ENCODE results near the gene YWHAG. TPM values are rescaled to one million over a fixed set of nuclear protein-coding genes. Genes with fewer than 3 reads are reported as not detected.

Gene YWHAG
- total and polyA plus RNA-seq, 2 of the 13 experiments (the other 11 are each of a cell fraction or from before 2014, with no cell fraction given) = 36.9 to 67.5 TPM

DNA sequence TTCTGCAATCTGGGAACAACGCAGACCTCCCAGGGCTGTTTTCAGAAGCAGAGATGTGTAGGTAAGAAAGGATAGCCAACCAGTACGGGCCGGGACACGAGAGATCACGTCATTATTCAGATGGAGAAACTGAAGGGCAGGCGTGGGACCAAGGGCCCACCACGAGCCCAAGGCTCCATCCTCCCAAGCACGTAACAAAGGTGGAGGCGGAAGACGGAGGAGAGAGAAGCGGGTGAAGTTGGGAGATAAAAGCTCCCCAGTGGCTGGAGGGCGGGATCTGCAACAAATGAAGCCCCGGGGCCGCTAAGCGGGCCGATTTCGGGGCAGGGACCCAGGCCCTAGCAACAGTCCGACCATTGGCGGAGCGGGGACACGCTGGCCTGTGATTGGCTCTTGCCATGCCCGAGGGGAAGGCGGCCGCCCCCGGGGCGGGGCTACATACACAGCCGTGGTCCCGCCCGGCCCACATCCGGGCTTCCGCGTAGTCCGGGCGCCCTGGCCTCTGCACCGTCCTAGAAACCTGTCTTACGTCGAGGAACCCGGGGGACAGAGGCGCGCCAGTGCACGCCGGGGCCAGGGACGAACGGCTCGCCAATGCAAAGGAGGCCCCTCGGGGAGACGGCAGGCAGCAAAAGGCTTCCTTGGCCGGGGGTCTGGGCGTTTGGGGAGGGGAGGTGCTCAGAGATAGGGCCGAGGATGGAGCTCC is 40.9 kb downstream of the YWHAG start (continued):
- TF ChIP-seq ZBTB25 (CRISPR knock-in tag; IDR thresholded peaks at IDR 0.05) (no peak), ZMYM4 (CRISPR knock-in tag; IDR thresholded peaks at IDR 0.05) (peak; percentile 21; the same call in 1 of the 2 replicates), ZNF788 (CRISPR knock-in tag; IDR thresholded peaks at IDR 0.05; ENCODE audit: borderline replicate concordance) (peak; percentile 61; the same call in 1 of the 2 replicates), ZNF230 (CRISPR knock-in tag; IDR thresholded peaks at IDR 0.05) (no peak), MIXL1 (CRISPR knock-in tag; IDR thresholded peaks at IDR 0.05) (no peak), ZNF543 (CRISPR knock-in tag; IDR thresholded peaks at IDR 0.05) (0 out of 2 replicates have a peak, but pooled peaks have one; percentile 23), ZNF782 (CRISPR knock-in tag; IDR thresholded peaks at IDR 0.05; ENCODE audit: borderline replicate concordance) (no peak), KLF16 (CRISPR knock-in tag; IDR thresholded peaks at IDR 0.05) (peak in 1 of 2 experiments; percentile 2; a peak in 1 of 4 replicates), CREB1 (IDR thresholded peaks at IDR 0.05) (no peak; the same call in 1 of the 2 replicates), CREB1 (CRISPR knock-in tag; IDR thresholded peaks at IDR 0.05) (peak; percentile 73), TBP (CRISPR knock-in tag; IDR thresholded peaks at IDR 0.05) (no peak), GABPA (IDR thresholded peaks at IDR 0.05; ENCODE audit: low read depth, low read length) (no peak), GABPA (CRISPR knock-in tag; IDR thresholded peaks at IDR 0.05; ENCODE audit: low read depth) (peak; percentile 51; the same call in 1 of the 2 replicates), ZNF224 (CRISPR knock-in tag; IDR thresholded peaks at IDR 0.05) (peak; percentile 65; the same call in 1 of the 2 replicates), KDM5A (IDR thresholded peaks at IDR 0.05; ENCODE audit: borderline replicate concordance, low read length) (0 out of 2 replicates have a peak, but pooled peaks have one; percentile 38), ZNF18 (CRISPR knock-in tag; IDR thresholded peaks at IDR 0.05; ENCODE audit: insufficient replicate concordance) (peak; percentile 83), TP53 (CRISPR knock-in tag; conservative IDR thresholded peaks at IDR 0.05) (no peak), CHCHD3 (CRISPR knock-in tag; IDR thresholded peaks at IDR 0.05) (no peak)
- TF ChIP-seq, protein P1, sequence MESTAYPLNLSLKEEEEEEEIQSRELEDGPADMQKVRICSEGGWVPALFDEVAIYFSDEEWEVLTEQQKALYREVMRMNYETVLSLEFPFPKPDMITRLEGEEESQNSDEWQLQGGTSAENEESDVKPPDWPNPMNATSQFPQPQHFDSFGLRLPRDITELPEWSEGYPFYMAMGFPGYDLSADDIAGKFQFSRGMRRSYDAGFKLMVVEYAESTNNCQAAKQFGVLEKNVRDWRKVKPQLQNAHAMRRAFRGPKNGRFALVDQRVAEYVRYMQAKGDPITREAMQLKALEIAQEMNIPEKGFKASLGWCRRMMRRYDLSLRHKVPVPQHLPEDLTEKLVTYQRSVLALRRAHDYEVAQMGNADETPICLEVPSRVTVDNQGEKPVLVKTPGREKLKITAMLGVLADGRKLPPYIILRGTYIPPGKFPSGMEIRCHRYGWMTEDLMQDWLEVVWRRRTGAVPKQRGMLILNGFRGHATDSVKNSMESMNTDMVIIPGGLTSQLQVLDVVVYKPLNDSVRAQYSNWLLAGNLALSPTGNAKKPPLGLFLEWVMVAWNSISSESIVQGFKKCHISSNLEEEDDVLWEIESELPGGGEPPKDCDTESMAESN (CRISPR knock-in tag; conservative IDR thresholded peaks at IDR 0.05) = peak; percentile 51; the same call in 1 of the 2 replicates
- TF ChIP-seq, protein P2, sequence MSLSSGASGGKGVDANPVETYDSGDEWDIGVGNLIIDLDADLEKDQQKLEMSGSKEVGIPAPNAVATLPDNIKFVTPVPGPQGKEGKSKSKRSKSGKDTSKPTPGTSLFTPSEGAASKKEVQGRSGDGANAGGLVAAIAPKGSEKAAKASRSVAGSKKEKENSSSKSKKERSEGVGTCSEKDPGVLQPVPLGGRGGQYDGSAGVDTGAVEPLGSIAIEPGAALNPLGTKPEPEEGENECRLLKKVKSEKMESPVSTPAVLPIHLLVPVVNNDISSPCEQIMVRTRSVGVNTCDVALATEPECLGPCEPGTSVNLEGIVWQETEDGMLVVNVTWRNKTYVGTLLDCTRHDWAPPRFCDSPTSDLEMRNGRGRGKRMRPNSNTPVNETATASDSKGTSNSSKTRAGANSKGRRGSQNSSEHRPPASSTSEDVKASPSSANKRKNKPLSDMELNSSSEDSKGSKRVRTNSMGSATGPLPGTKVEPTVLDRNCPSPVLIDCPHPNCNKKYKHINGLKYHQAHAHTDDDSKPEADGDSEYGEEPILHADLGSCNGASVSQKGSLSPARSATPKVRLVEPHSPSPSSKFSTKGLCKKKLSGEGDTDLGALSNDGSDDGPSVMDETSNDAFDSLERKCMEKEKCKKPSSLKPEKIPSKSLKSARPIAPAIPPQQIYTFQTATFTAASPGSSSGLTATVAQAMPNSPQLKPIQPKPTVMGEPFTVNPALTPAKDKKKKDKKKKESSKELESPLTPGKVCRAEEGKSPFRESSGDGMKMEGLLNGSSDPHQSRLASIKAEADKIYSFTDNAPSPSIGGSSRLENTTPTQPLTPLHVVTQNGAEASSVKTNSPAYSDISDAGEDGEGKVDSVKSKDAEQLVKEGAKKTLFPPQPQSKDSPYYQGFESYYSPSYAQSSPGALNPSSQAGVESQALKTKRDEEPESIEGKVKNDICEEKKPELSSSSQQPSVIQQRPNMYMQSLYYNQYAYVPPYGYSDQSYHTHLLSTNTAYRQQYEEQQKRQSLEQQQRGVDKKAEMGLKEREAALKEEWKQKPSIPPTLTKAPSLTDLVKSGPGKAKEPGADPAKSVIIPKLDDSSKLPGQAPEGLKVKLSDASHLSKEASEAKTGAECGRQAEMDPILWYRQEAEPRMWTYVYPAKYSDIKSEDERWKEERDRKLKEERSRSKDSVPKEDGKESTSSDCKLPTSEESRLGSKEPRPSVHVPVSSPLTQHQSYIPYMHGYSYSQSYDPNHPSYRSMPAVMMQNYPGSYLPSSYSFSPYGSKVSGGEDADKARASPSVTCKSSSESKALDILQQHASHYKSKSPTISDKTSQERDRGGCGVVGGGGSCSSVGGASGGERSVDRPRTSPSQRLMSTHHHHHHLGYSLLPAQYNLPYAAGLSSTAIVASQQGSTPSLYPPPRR (CRISPR knock-in tag; IDR thresholded peaks at IDR 0.05; ENCODE audit: borderline replicate concordance) = 0 out of 2 replicates have a peak, but pooled peaks have one; percentile 30
